ENCODE measurements around the gene RGS10. TPM values are rescaled to one million over a fixed set of nuclear protein-coding genes. Genes with fewer than 3 reads are reported as not detected.
A peak's percentile ranks its signal among the peaks of the same experiment; 100 is the strongest.
"Not testable (repeated sequence)": the region's sequence is repeated elsewhere in the genome, so short reads cannot be mapped to it uniquely, and the experiment has no call there.

RGS10 gene
- total and polyA plus RNA-seq, 9 donors = 34.1 to 60.7 (median 46.2) TPM

- 85% methylated on average over 2 of the region's 4 CpGs for WGBS (ENCODE audit: insufficient coverage)
- no peak for DNase-seq
- Histone ChIP-seq H3K9me3 (replicated peaks; ENCODE audit: control insufficient read depth, low read depth, low read length) (no peaks in the 10 kb centered on the region), H3K36me3 (ENCODE audit: control insufficient read depth, insufficient read depth, low read length) (no peaks in the 10 kb centered on the region), H3K27ac (ENCODE audit: low read length) (no peak overlapping the region), H3K4me3 (ENCODE audit: low read length) (no peak overlapping the region), H3K4me1 (ENCODE audit: control insufficient read depth, insufficient read depth, low read length) (peaks cover 30% of the 10 kb centered on the region), H3K27me3 (ENCODE audit: control insufficient read depth, insufficient read depth, low read length) (peaks cover 22% of the 10 kb centered on the region)
These were observed 2.5 kb downstream of the RGS10 start for GRCh38 chr10:119540038-119540437.

GRCh38 chr10:119539359-119539825 lies 3.1 kb downstream of the RGS10 start:
- Histone ChIP-seq H3K36me3 (ENCODE audit: control insufficient read depth, insufficient read depth, low read length) (no peaks in the 10 kb centered on the region), H3K4me3 (ENCODE audit: low read length) (no peak overlapping the region), H3K4me1 (ENCODE audit: control insufficient read depth, insufficient read depth, low read length) (peaks cover 30% of the 10 kb centered on the region), H3K9me3 (replicated peaks; ENCODE audit: control insufficient read depth, low read depth, low read length) (no peaks in the 10 kb centered on the region), H3K27ac (ENCODE audit: low read length) (no peak overlapping the region), H3K27me3 (ENCODE audit: control insufficient read depth, insufficient read depth, low read length) (peaks cover 22% of the 10 kb centered on the region)
- no peak for DNase-seq
- 76% methylated on average over 5 of the region's 9 CpGs for WGBS (ENCODE audit: insufficient coverage)

GRCh38 chr10:119538632-119539358 lies 3.7 kb downstream of the RGS10 start:
- no peaks in the 10 kb centered on the region for H3K36me3 ChIP-seq (ENCODE audit: control insufficient read depth, insufficient read depth, low read length)
- DNase-seq = no peak
- peaks cover 16% of the 10 kb centered on the region for H3K27me3 ChIP-seq (ENCODE audit: control insufficient read depth, insufficient read depth, low read length)
- no peaks in the 10 kb centered on the region for H3K9me3 ChIP-seq (replicated peaks; ENCODE audit: control insufficient read depth, low read depth, low read length)
- WGBS (ENCODE audit: insufficient coverage) = 70% methylated on average over 7 of the region's 9 CpGs
- no peak overlapping the region for H3K27ac ChIP-seq (ENCODE audit: low read length)
- no peak overlapping the region for H3K4me3 ChIP-seq (ENCODE audit: low read length)
- H3K4me1 ChIP-seq (ENCODE audit: control insufficient read depth, insufficient read depth, low read length) = peaks cover 25% of the 10 kb centered on the region

GRCh38 chr10:119537953-119538630 lies 4.4 kb downstream of the RGS10 start:
- no peak for DNase-seq
- Histone ChIP-seq H3K9me3 (replicated peaks; ENCODE audit: control insufficient read depth, low read depth, low read length) (no peaks in the 10 kb centered on the region), H3K27me3 (ENCODE audit: control insufficient read depth, insufficient read depth, low read length) (peaks cover 13% of the 10 kb centered on the region), H3K4me3 (ENCODE audit: low read length) (no peak overlapping the region), H3K27ac (ENCODE audit: low read length) (no peak overlapping the region), H3K36me3 (ENCODE audit: control insufficient read depth, insufficient read depth, low read length) (no peaks in the 10 kb centered on the region), H3K4me1 (ENCODE audit: control insufficient read depth, insufficient read depth, low read length) (peaks cover 20% of the 10 kb centered on the region)
- 67% methylated on average over 3 of the region's 5 CpGs for WGBS (ENCODE audit: insufficient coverage)

- peak; percentile 69 for DNase-seq
- H3K4me1 ChIP-seq (ENCODE audit: control insufficient read depth, insufficient read depth, low read length) = peaks cover 20% of the 10 kb centered on the region
- 53% methylated on average over 3 of the region's 9 CpGs for WGBS (ENCODE audit: insufficient coverage)
- no peaks in the 10 kb centered on the region for H3K9me3 ChIP-seq (replicated peaks; ENCODE audit: control insufficient read depth, low read depth, low read length)
- H3K36me3 ChIP-seq (ENCODE audit: control insufficient read depth, insufficient read depth, low read length) = no peaks in the 10 kb centered on the region
- no peak overlapping the region for H3K4me3 ChIP-seq (ENCODE audit: low read length)
- H3K27me3 ChIP-seq (ENCODE audit: control insufficient read depth, insufficient read depth, low read length) = peaks cover 3% of the 10 kb centered on the region
- H3K27ac ChIP-seq (ENCODE audit: low read length) = no peak overlapping the region
These were observed 6.0 kb downstream of the RGS10 start for GRCh38 chr10:119536508-119537025.

GRCh38 chr10:119535837-119536507 lies 6.5 kb downstream of the RGS10 start:
- Histone ChIP-seq H3K4me1 (ENCODE audit: control insufficient read depth, insufficient read depth, low read length) (peaks cover 18% of the 10 kb centered on the region), H3K9me3 (replicated peaks; ENCODE audit: control insufficient read depth, low read depth, low read length) (no peaks in the 10 kb centered on the region), H3K4me3 (ENCODE audit: low read length) (no peak overlapping the region), H3K36me3 (ENCODE audit: control insufficient read depth, insufficient read depth, low read length) (no peaks in the 10 kb centered on the region), H3K27me3 (ENCODE audit: control insufficient read depth, insufficient read depth, low read length) (peaks cover 1% of the 10 kb centered on the region), H3K27ac (ENCODE audit: low read length) (peak overlapping the region; percentile 42)
- no peak for DNase-seq
- 74% methylated on average over 9 of the region's 11 CpGs for WGBS (ENCODE audit: insufficient coverage)

GRCh38 chr10:119535305-119535704 lies 7.2 kb downstream of the RGS10 start:
- no peaks in the 10 kb centered on the region for H3K9me3 ChIP-seq (replicated peaks; ENCODE audit: control insufficient read depth, low read depth, low read length)
- H3K4me1 ChIP-seq (ENCODE audit: control insufficient read depth, insufficient read depth, low read length) = peaks cover 16% of the 10 kb centered on the region
- WGBS (ENCODE audit: insufficient coverage) = no CpG with 5 or more reads among the region's 3 CpGs
- peak overlapping the region; percentile 42 for H3K27ac ChIP-seq (ENCODE audit: low read length)
- no peak overlapping the region for H3K4me3 ChIP-seq (ENCODE audit: low read length)
- H3K36me3 ChIP-seq (ENCODE audit: control insufficient read depth, insufficient read depth, low read length) = no peaks in the 10 kb centered on the region
- H3K27me3 ChIP-seq (ENCODE audit: control insufficient read depth, insufficient read depth, low read length) = no peaks in the 10 kb centered on the region
- peak; percentile 39 for DNase-seq

- DNase-seq = no peak
- Histone ChIP-seq H3K36me3 (ENCODE audit: control insufficient read depth, insufficient read depth, low read length) (no peaks in the 10 kb centered on the region), H3K4me3 (ENCODE audit: low read length) (no peak overlapping the region), H3K9me3 (replicated peaks; ENCODE audit: control insufficient read depth, low read depth, low read length) (no peaks in the 10 kb centered on the region), H3K4me1 (ENCODE audit: control insufficient read depth, insufficient read depth, low read length) (peaks cover 15% of the 10 kb centered on the region), H3K27ac (ENCODE audit: low read length) (no peak overlapping the region), H3K27me3 (ENCODE audit: control insufficient read depth, insufficient read depth, low read length) (no peaks in the 10 kb centered on the region)
- no CpG with 5 or more reads among the region's 2 CpGs for WGBS (ENCODE audit: insufficient coverage)
These were observed 9.0 kb downstream of the RGS10 start for GRCh38 chr10:119533473-119533872.

- WGBS (ENCODE audit: insufficient coverage) = 82% methylated on average over 7 of the region's 8 CpGs
These were observed 9.7 kb downstream of the RGS10 start for GRCh38 chr10:119532791-119533190.

GRCh38 chr10:119532251-119532650 lies 10.3 kb downstream of the RGS10 start:
- not testable (repeated sequence) for H3K4me3 ChIP-seq (ENCODE audit: low read length); H3K9me3 ChIP-seq (replicated peaks; ENCODE audit: control insufficient read depth, low read depth, low read length); DNase-seq; H3K27me3 ChIP-seq (ENCODE audit: control insufficient read depth, insufficient read depth, low read length); H3K36me3 ChIP-seq (ENCODE audit: control insufficient read depth, insufficient read depth, low read length); H3K27ac ChIP-seq (ENCODE audit: low read length)
- peaks cover 16% of the 10 kb centered on the region for H3K4me1 ChIP-seq (ENCODE audit: control insufficient read depth, insufficient read depth, low read length)
- 96% methylated on average over 8 of the region's 8 CpGs for WGBS (ENCODE audit: insufficient coverage)

More at GRCh38 chr10:119532791-119533190, 9.7 kb downstream of the RGS10 start:
- H3K9me3 ChIP-seq (replicated peaks; ENCODE audit: control insufficient read depth, low read depth, low read length); H3K4me3 ChIP-seq (ENCODE audit: low read length); H3K27ac ChIP-seq (ENCODE audit: low read length); H3K27me3 ChIP-seq (ENCODE audit: control insufficient read depth, insufficient read depth, low read length); DNase-seq; H3K36me3 ChIP-seq (ENCODE audit: control insufficient read depth, insufficient read depth, low read length): not testable (repeated sequence)
- peaks cover 15% of the 10 kb centered on the region for H3K4me1 ChIP-seq (ENCODE audit: control insufficient read depth, insufficient read depth, low read length)
